Lower leg skin (tissue), 4 donors: ENCODE data around the gene TSBP1. TPM values are rescaled to one million over a fixed set of nuclear protein-coding genes. Genes with fewer than 3 reads are reported as not detected.

Experiments
- DNase-seq, 2 donors: peaks; one replicate each; pipeline ENCODE4 v3.0.0-alpha.2; 2019; ENCODE audit warnings: low spot score in 2 of 2
- H3K4me3 ChIP-seq: fragments of 200-600 bp; sonication (generic); 2 replicates; pipeline ENCODE4 v1.5.1; 2017; ENCODE audit warnings: mild to moderate bottlenecking, low read depth; ENCODE audit not compliant: poor library complexity, severe bottlenecking
- CTCF ChIP-seq, 3 donors: fragments of 450-650 bp; IDR thresholded peaks; one replicate each; pipeline ENCODE4 v1.5.1; 2016; ENCODE audit warnings: antibody characterized with exemption in 3 of 3, mild to moderate bottlenecking in 3 of 3, moderate library complexity in 2 of 3
- POLR2A ChIP-seq, 2 donors: fragments of 450-650 bp; IDR thresholded peaks; one replicate each; pipeline ENCODE4 v1.6.1; 2016 to 2017; ENCODE audit warnings: antibody characterized with exemption in 2 of 2, mild to moderate bottlenecking in 1 of 2, moderate library complexity in 1 of 2
- WGBS, 2 donors: methylation state at CpG; one replicate each; pipeline ENCODE4 v1.1.5; 2018; 5-methylcytosine and 5-hydroxymethylcytosine counted together
- intact Hi-C: fragments of 100-400 bp; cut with DNase I; formaldehyde crosslinking; loops from one replicate; pipeline ENCODE4 v1.15.0; 2023; ENCODE audit warnings: low total_unique reads
- total RNA-seq, 4 donors: library from RNA; depleted of rRNA; stranded (reverse); fragments of >200 nt; gene quantifications; one replicate each; pipeline ENCODE4 v1.1.0, GENCODE V29; 2016

TSBP1 gene
- total RNA-seq, 4 donors from 2014 or later: not detected

DNA sequence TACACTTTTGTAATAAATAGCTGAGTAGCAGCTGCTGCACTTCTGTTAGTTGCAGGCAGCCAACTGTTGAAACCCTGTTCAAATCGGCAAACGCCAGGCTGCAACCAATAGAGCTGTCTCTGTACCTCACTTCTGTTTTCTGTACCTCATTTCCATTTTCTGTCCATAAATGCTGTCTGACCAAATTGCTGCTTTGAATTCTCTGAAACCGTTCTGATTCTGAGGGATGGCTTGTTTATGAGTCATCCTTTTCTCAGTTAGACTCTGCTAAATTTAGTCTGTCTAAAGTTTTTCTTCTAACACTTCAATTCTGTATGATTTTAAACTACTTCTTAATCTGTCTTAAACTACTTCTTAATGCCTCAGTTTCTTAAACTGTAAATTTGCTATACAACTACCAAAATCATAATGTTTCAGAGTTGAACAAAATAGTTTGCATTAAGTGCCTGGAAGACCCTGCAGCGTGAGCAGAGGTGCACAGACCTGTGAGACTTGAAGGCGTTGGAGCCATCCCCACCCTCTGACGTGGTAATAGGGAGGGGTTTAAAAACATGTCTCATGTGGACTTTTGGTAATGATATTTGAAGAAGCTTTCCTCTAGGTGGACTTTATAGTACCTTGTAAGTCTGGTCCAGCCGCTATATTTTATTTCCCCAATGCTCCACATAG is 25.7 kb upstream of the TSBP1 start:
- no peak overlapping the region for H3K4me3 ChIP-seq
- TF ChIP-seq POLR2A (IDR thresholded peaks at IDR 0.05): no peak
- TF ChIP-seq CTCF (IDR thresholded peaks at IDR 0.05): no peak
- DNase-seq: no peak
- WGBS, 2 donors: 70 to 71% methylated on average over 7 of the region's 7 CpGs
- intact Hi-C loops: no loop called here

DNA sequence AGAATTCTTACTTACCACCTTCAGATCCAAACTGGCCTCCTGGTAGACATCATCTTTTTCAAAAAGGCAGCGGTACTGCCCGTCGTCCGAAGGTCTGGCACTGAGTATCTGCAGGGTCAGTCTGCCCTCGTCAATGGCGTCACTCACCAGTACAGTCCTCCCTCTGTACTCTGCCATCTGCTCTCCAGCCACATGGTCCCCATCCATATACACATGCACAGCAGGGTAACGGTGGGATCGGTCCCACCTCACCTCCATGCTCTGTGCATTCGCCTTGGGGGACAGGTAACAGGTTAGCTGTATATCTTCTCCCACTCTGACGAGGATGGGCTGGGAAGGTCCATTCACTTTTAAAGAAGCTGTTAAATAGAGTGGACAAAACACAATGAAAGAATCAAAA is 24.3 kb upstream of the TSBP1 start:
- DNase-seq: no peak
- intact Hi-C loops: no loop called here
- no peak overlapping the region for H3K4me3 ChIP-seq
- 89 to 97% methylated on average over 10 of the region's 10 CpGs for WGBS, 2 donors
- TF ChIP-seq POLR2A (IDR thresholded peaks at IDR 0.05): no peak
- no peak for TF ChIP-seq CTCF (IDR thresholded peaks at IDR 0.05)

- TF ChIP-seq CTCF (IDR thresholded peaks at IDR 0.05): no peak
- TF ChIP-seq POLR2A (IDR thresholded peaks at IDR 0.05): no peak
- intact Hi-C loops: no loop called here
- DNase-seq: no peak
- WGBS, 2 donors: 34% methylated on average over 7 of the region's 7 CpGs
- no peak overlapping the region for H3K4me3 ChIP-seq
Observed at GRCh38 chr6:32393665-32394420, 22.1 kb upstream of the TSBP1 start.

GRCh38 chr6:32391505-32391904 is 19.8 kb upstream of the TSBP1 start:
- WGBS, 2 donors: 93 to 95% methylated on average over 6 of the region's 6 CpGs
- H3K4me3 ChIP-seq: no peak overlapping the region
- TF ChIP-seq CTCF (IDR thresholded peaks at IDR 0.05) (no peak), POLR2A (IDR thresholded peaks at IDR 0.05) (no peak)
- no peak for DNase-seq
- intact Hi-C loops: no loop called here

GRCh38 chr6:32387589-32388340 is 16.1 kb upstream of the TSBP1 start:
- intact Hi-C loops: no loop called here
- DNase-seq: no peak
- H3K4me3 ChIP-seq: no peak overlapping the region
- TF ChIP-seq CTCF (IDR thresholded peaks at IDR 0.05) (no peak), POLR2A (IDR thresholded peaks at IDR 0.05) (no peak)
- 62 to 65% methylated on average over 6 of the region's 6 CpGs for WGBS, 2 donors
